Uterus (tissue), 2 donors: ENCODE data around the gene PTPRN2.

Source experiments
- POLR2A ChIP-seq, 2 donors: fragments of 450-650 bp; IDR thresholded peaks; one replicate each; pipeline ENCODE4 v1.6.1; 2016; ENCODE audit warnings: antibody characterized with exemption in 2 of 2, mild to moderate bottlenecking in 1 of 2, moderate library complexity in 1 of 2
- TF ChIP-seq, protein P1 (sequence below), 4 experiments: fragments of 200-600 bp in 2 of 4; fragments of 450-650 bp in 2 of 4; sonication (generic) in 2 of 4; IDR thresholded peaks; one replicate each; pipeline ENCODE4 v1.5.1; 2016 to 2019; ENCODE audit warnings: antibody characterized with exemption in 4 of 4, mild to moderate bottlenecking in 2 of 4, moderate library complexity in 1 of 4

GRCh38 chr7:158563051-158563450 lies 24.6 kb downstream of the PTPRN2 start:
- TF ChIP-seq POLR2A (IDR thresholded peaks at IDR 0.05): no peak
- TF ChIP-seq, protein P1, sequence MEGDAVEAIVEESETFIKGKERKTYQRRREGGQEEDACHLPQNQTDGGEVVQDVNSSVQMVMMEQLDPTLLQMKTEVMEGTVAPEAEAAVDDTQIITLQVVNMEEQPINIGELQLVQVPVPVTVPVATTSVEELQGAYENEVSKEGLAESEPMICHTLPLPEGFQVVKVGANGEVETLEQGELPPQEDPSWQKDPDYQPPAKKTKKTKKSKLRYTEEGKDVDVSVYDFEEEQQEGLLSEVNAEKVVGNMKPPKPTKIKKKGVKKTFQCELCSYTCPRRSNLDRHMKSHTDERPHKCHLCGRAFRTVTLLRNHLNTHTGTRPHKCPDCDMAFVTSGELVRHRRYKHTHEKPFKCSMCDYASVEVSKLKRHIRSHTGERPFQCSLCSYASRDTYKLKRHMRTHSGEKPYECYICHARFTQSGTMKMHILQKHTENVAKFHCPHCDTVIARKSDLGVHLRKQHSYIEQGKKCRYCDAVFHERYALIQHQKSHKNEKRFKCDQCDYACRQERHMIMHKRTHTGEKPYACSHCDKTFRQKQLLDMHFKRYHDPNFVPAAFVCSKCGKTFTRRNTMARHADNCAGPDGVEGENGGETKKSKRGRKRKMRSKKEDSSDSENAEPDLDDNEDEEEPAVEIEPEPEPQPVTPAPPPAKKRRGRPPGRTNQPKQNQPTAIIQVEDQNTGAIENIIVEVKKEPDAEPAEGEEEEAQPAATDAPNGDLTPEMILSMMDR (IDR thresholded peaks at IDR 0.05): no peak
